ENCODE results near the gene WDR6.

The WDR6 gene

DNA sequence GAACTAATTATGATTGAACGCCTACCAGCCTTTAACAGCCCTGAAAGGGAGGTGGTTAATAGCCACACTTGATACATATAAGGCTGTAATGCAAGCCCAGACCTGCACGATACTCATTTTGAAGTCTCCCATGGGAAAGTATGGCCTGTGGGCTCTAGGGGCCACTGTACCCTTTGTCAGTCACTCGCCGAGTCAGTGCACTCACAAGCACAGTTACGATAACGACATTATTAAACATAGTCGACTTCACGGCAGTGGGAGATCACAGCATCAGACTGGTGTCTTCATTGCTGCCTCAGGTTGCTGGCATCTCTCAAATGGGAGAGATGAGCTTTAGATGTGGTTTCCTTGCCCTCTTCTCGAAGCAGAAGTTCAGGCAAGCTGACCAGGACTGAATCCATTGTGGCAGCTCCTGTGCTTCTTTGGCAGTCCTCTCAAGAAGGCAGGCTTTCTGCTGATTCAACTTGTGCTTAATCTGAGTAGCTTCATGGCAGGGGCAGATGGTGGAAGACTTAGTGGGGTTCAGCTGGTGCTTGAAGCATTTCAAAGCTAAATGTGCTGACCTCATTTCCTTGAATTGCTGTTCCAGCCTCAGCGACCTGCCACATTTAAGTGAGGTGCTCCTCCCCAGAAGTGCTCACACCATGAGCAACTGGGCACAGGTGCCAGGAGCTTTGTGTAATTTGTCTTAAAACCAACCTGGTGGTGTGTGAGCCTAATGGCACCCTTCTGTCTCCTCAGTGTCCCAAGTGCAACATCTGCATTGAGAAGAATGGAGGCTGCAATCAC, 32.9 kb upstream of the WDR6 start:
- TF ChIP-seq POLR2AphosphoS5 (IDR thresholded peaks at IDR 0.05; ENCODE audit: low read depth, low read length), result no peak
- no peak for TF ChIP-seq POLR2A (IDR thresholded peaks at IDR 0.05; ENCODE audit: low read depth, low read length)
- no peak for TF ChIP-seq SPI1 (IDR thresholded peaks at IDR 0.05; ENCODE audit: low read depth, low read length)
- TF ChIP-seq TAF1 (IDR thresholded peaks at IDR 0.05; ENCODE audit: low read depth, low read length), result no peak
- TF ChIP-seq POU2F2 (IDR thresholded peaks at IDR 0.05; ENCODE audit: low read depth, low read length), result no peak
- no peak for TF ChIP-seq PAX5 (IDR thresholded peaks at IDR 0.05; ENCODE audit: insufficient read depth, low read length, severe bottlenecking)
- DNase-seq (ENCODE audit: insufficient read length, low spot score) (no peak), FAIRE-seq (no peak)

DNA sequence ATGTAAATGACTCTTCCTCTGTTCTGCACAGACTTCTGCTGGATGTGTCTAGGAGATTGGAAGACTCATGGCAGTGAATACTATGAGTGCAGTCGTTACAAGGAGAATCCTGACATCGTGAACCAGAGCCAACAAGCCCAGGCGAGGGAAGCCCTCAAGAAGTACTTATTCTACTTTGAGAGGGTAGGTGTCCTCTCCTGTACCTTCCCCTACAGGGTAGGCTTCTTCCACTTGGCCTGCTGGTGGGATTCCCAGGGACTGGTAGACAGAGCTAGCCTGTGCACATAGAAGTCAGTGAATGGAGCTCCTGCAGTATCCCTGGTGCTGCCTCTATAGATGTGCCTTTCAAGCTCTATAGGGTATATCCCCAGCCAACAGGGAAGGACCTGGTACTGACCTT, 27.7 kb upstream of the WDR6 start:
- DNase-seq (ENCODE audit: insufficient read length, low spot score), result no peak
- FAIRE-seq, result no peak
- TF ChIP-seq PAX5 (IDR thresholded peaks at IDR 0.05; ENCODE audit: insufficient read depth, low read length, severe bottlenecking), result no peak
- TF ChIP-seq POLR2AphosphoS5 (IDR thresholded peaks at IDR 0.05; ENCODE audit: low read depth, low read length), result no peak
- no peak for TF ChIP-seq TAF1 (IDR thresholded peaks at IDR 0.05; ENCODE audit: low read depth, low read length)
- no peak for TF ChIP-seq SPI1 (IDR thresholded peaks at IDR 0.05; ENCODE audit: low read depth, low read length)
- no peak for TF ChIP-seq POU2F2 (IDR thresholded peaks at IDR 0.05; ENCODE audit: low read depth, low read length)
- TF ChIP-seq POLR2A (IDR thresholded peaks at IDR 0.05; ENCODE audit: low read depth, low read length), result no peak

DNA sequence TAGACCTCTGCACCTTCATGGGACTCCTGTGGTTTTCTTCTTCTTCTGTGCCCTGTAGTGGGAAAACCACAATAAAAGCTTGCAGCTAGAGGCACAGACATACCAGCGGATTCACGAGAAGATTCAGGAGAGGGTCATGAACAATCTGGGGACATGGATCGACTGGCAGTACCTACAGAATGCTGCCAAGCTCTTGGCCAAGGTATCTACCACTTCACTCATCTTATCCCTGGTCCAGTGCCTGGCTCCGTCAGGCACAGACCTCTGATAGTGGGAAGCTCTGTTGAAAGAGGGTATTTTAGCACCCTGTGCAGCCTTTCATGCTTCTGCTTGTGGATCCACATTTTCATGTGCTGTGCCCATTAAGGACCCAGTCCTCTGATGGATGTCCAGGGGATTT, 26.9 kb upstream of the WDR6 start:
- TF ChIP-seq PAX5 (IDR thresholded peaks at IDR 0.05; ENCODE audit: insufficient read depth, low read length, severe bottlenecking) (no peak), POLR2AphosphoS5 (IDR thresholded peaks at IDR 0.05; ENCODE audit: low read depth, low read length) (no peak), POLR2A (IDR thresholded peaks at IDR 0.05; ENCODE audit: low read depth, low read length) (no peak), POU2F2 (IDR thresholded peaks at IDR 0.05; ENCODE audit: low read depth, low read length) (no peak), SPI1 (IDR thresholded peaks at IDR 0.05; ENCODE audit: low read depth, low read length) (no peak), TAF1 (IDR thresholded peaks at IDR 0.05; ENCODE audit: low read depth, low read length) (no peak)
- DNase-seq (ENCODE audit: insufficient read length, low spot score) (no peak), FAIRE-seq (no peak)

DNA sequence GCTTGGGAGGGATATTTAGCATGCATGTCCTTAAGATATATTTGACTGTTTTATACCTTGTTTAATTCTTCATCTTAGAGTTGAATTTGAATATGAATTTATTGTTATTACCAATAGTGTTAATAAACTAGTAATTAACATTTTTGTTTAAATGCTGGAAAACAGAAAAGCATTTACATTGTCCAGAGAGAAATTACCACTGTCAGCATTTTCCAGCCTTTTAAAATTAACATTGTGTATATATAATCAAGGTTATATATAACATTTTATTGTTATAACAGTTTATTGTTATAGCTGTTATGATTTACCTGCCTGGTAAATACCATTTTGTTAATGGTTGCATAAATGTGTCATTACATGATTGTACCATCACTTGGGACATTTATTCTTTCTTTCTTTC, 25.2 kb upstream of the WDR6 start:
- TF ChIP-seq TAF1 (IDR thresholded peaks at IDR 0.05; ENCODE audit: low read depth, low read length), result no peak
- DNase-seq (ENCODE audit: insufficient read length, low spot score) (no peak), FAIRE-seq (no peak)

DNA sequence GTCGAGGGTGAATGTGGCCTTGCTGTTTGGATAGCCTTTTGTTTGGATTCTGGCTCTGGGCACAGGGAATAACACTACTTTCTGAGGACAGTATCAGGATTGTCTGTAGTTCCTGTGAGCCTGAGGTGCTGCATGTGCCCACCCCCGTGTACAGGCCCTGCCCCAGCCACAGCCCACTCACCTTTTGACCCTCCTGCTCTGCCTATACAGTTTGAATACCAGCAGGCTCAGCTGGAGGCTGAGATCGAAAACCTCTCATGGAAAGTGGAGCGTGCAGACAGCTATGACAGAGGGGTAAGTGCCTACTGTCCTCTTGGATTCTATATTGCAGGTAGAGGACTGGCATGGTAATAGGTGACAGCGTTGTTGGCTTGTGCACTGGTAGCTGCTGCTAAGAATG, 24.5 kb upstream of the WDR6 start:
- FAIRE-seq, result no peak
- TF ChIP-seq PAX5 (IDR thresholded peaks at IDR 0.05; ENCODE audit: insufficient read depth, low read length, severe bottlenecking) (no peak), POLR2A (IDR thresholded peaks at IDR 0.05; ENCODE audit: low read depth, low read length) (no peak), SPI1 (IDR thresholded peaks at IDR 0.05; ENCODE audit: low read depth, low read length) (no peak), TAF1 (IDR thresholded peaks at IDR 0.05; ENCODE audit: low read depth, low read length) (no peak), POU2F2 (IDR thresholded peaks at IDR 0.05; ENCODE audit: low read depth, low read length) (no peak), POLR2AphosphoS5 (IDR thresholded peaks at IDR 0.05; ENCODE audit: low read depth, low read length) (no peak)
- no peak for DNase-seq (ENCODE audit: insufficient read length, low spot score)

DNA sequence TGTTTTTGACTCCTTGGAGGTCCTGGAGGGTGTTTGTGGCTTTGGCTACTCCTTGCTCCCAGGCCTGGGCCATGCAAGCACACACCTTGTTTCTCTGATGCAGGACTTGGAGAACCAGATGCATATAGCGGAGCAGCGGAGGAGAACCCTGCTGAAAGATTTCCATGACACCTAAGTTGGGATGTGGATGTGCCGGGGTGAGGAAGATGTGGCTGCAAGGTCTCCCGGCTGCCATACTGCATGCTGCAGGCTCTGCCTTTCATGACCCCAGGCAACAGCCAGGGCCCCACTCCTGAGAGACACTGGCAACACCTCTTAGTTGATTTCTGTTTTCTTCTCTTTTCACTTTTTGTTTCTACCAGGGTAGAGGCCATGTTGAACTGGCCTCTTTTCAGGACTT, 24.1 kb upstream of the WDR6 start:
- DNase-seq (ENCODE audit: insufficient read length, low spot score), result no peak
- TF ChIP-seq POLR2A (IDR thresholded peaks at IDR 0.05; ENCODE audit: low read depth, low read length) (no peak), POLR2AphosphoS5 (IDR thresholded peaks at IDR 0.05; ENCODE audit: low read depth, low read length) (no peak), SPI1 (IDR thresholded peaks at IDR 0.05; ENCODE audit: low read depth, low read length) (no peak), PAX5 (IDR thresholded peaks at IDR 0.05; ENCODE audit: insufficient read depth, low read length, severe bottlenecking) (no peak), TAF1 (IDR thresholded peaks at IDR 0.05; ENCODE audit: low read depth, low read length) (no peak)
- FAIRE-seq, result no peak

DNA sequence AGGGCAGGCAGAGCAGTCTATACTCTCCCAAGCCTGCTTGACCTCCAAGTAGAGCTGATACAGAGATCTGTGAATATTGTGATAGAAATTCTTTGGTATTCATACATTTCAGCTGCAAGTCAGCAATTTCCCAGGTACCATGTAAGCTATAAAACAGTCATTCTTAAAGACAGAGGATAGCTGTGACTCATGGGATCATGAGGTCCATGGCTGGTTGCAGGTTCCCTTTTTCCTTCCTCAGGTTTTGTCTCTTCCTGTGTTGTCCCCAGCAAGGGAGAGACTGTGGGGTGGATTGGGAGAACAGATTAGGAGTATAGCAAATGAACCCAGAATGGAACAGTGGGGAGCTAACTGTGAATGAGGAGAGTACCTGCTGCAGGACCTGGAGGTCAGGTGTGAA, 22.5 kb upstream of the WDR6 start:
- no peak for TF ChIP-seq PAX5 (IDR thresholded peaks at IDR 0.05; ENCODE audit: insufficient read depth, low read length, severe bottlenecking)
- no peak for TF ChIP-seq TAF1 (IDR thresholded peaks at IDR 0.05; ENCODE audit: low read depth, low read length)
- no peak for TF ChIP-seq SPI1 (IDR thresholded peaks at IDR 0.05; ENCODE audit: low read depth, low read length)
- no peak for TF ChIP-seq POLR2A (IDR thresholded peaks at IDR 0.05; ENCODE audit: low read depth, low read length)
- no peak for TF ChIP-seq POU2F2 (IDR thresholded peaks at IDR 0.05; ENCODE audit: low read depth, low read length)
- no peak for TF ChIP-seq POLR2AphosphoS5 (IDR thresholded peaks at IDR 0.05; ENCODE audit: low read depth, low read length)
- no peak for FAIRE-seq
- no peak for DNase-seq (ENCODE audit: insufficient read length, low spot score)

DNA sequence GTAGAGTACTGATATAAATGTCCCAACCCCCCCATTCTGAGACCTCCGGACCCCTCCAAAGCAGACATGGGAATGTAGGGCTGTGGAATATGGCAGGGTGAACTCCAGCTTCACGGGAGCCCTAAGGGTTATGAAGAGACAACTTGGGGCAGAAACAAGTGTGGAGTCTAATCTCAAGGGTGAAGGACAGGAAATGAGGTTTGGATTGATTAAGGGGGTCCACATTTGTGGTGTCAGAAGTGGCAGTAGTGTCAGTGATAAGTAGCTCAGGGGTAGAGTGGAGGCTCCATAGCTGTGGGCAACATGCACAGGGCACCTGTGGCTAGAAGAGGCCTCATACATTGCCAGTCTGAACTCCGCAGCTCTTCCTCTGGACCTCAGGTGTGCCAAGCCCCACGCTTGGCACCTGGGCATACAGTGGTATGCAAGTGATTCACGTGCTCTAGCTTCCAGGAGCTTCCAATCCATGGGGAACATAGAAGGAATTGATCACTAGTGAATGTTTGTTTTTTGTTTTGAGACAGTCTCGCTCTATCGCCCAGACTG, 21.3 kb upstream of the WDR6 start:
- TF ChIP-seq POLR2A (IDR thresholded peaks at IDR 0.05; ENCODE audit: low read depth, low read length) (no peak), POLR2AphosphoS5 (IDR thresholded peaks at IDR 0.05; ENCODE audit: low read depth, low read length) (no peak), SPI1 (IDR thresholded peaks at IDR 0.05; ENCODE audit: low read depth, low read length) (no peak), TAF1 (IDR thresholded peaks at IDR 0.05; ENCODE audit: low read depth, low read length) (no peak), POU2F2 (IDR thresholded peaks at IDR 0.05; ENCODE audit: low read depth, low read length) (no peak), PAX5 (IDR thresholded peaks at IDR 0.05; ENCODE audit: insufficient read depth, low read length, severe bottlenecking) (no peak)
- FAIRE-seq (no peak), DNase-seq (ENCODE audit: insufficient read length, low spot score) (no peak)

DNA sequence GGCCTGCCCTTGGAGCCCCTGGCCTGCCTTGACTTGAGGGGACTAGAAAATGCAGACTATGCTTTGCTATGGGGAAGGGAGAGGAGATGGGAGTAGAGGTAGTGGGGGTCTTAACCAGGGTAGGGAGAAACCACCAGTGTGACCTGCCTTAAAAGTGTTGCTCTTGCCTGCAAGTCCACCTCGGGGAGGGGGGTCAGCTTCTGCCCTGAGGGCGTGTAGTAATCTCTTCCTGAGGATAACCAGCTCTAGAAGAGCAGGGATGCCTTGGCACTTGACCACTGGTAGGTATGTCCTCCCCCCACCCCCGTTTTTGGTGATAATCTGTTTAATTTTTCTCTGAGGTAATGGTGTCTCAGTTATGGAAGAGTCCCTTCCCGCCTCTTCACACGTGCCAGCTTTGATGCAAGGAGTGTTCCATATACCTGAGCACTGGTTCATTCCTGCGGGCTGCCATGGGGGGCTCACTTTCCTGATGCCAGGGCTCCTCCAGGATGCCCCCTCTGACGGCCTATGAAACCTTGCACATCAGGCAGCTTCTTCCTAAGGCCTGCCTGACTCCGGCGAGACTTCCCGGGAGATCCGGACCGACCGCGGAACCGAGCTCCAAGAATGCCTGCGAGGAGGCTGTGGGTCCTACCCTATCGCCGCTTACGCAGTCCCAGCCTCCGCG, 17.9 kb upstream of the WDR6 start:
- FAIRE-seq, result no peak
- no peak for DNase-seq (ENCODE audit: insufficient read length, low spot score)
- TF ChIP-seq POU2F2 (IDR thresholded peaks at IDR 0.05; ENCODE audit: low read depth, low read length) (no peak), POLR2AphosphoS5 (IDR thresholded peaks at IDR 0.05; ENCODE audit: low read depth, low read length) (no peak), POLR2A (IDR thresholded peaks at IDR 0.05; ENCODE audit: low read depth, low read length) (no peak), PAX5 (IDR thresholded peaks at IDR 0.05; ENCODE audit: insufficient read depth, low read length, severe bottlenecking) (no peak), SPI1 (IDR thresholded peaks at IDR 0.05; ENCODE audit: low read depth, low read length) (no peak), TAF1 (IDR thresholded peaks at IDR 0.05; ENCODE audit: low read depth, low read length) (no peak)
